NCI-H146 treated with DMSO at 0.1 percent for 48 hours (cell line): ENCODE data around the gene TCEAL4.

ENCODE experiments used
- DNase-seq: peaks from one replicate; lab custom pipeline; 2025; ENCODE audit not compliant: unreplicated experiment; lab: John Stamatoyannopoulos, UW

TCEAL4 gene

GRCh38 chrX:103585411-103586313, at the start of gene TCEAL4:
TCEAL4 (plus strand) TSS chrX:103585515; CDS start chrX:103586676, 1,161 bp downstream.
- peak; percentile 40 for DNase-seq

- DNase-seq: no peak
These were observed 49.2 kb upstream of the TCEAL4 start for GRCh38 chrX:103536071-103536470.

- no peak for DNase-seq
These were observed 48.6 kb upstream of the TCEAL4 start for GRCh38 chrX:103536732-103537131.

- DNase-seq: no peak
These were observed 47.4 kb upstream of the TCEAL4 start for GRCh38 chrX:103537871-103538387.

- no peak for DNase-seq
These were observed 46.6 kb upstream of the TCEAL4 start for GRCh38 chrX:103538728-103539127.

GRCh38 chrX:103539695-103540094, 45.6 kb upstream of the TCEAL4 start:
- DNase-seq: no peak

GRCh38 chrX:103540145-103540544, 45.2 kb upstream of the TCEAL4 start:
- DNase-seq: no peak

- no peak for DNase-seq
These were observed 35.4 kb upstream of the TCEAL4 start for GRCh38 chrX:103549916-103550315.

- no peak for DNase-seq
These were observed 34.8 kb upstream of the TCEAL4 start for GRCh38 chrX:103550415-103551051.

- DNase-seq: no peak
These were observed 33.1 kb upstream of the TCEAL4 start for GRCh38 chrX:103552236-103552635.

GRCh38 chrX:103554687-103555424, 30.5 kb upstream of the TCEAL4 start:
- peak; percentile 50 for DNase-seq

- DNase-seq: no peak
These were observed 28.2 kb upstream of the TCEAL4 start for GRCh38 chrX:103556963-103557612.

GRCh38 chrX:103560256-103560655, 25.1 kb upstream of the TCEAL4 start:
- DNase-seq: no peak

GRCh38 chrX:103562801-103563200, 22.5 kb upstream of the TCEAL4 start:
- no peak for DNase-seq

GRCh38 chrX:103565197-103565596, 20.1 kb upstream of the TCEAL4 start:
- DNase-seq: no peak

GRCh38 chrX:103565752-103566151, 19.6 kb upstream of the TCEAL4 start:
- no peak for DNase-seq

- no peak for DNase-seq
These were observed 14.2 kb upstream of the TCEAL4 start for GRCh38 chrX:103571121-103571520.

GRCh38 chrX:103571726-103572125, 13.6 kb upstream of the TCEAL4 start:
- DNase-seq: no peak

GRCh38 chrX:103573202-103573601, 12.1 kb upstream of the TCEAL4 start:
- no peak for DNase-seq

- peak; percentile 25 for DNase-seq
These were observed 719 bp upstream of the TCEAL4 start for GRCh38 chrX:103584596-103584995.

GRCh38 chrX:103586314-103586646, 965 bp downstream of the TCEAL4 start:
- no peak for DNase-seq
